Ectodermal cell (in vitro differentiated cells): Measurements from ENCODE around the gene MROH2B.

Experiments used
- H3K27ac ChIP-seq: 2 replicates; pipeline ENCODE4 v1.7.0; 2013; ENCODE audit warnings: mild to moderate bottlenecking, low read depth, low read length; ENCODE audit not compliant: insufficient read depth, poor library complexity, severe bottlenecking
- H3K27me3 ChIP-seq: 2 replicates; pipeline ENCODE4 v1.7.0; 2013; ENCODE audit warnings: mild to moderate bottlenecking, low read length; ENCODE audit not compliant: insufficient read depth, control insufficient read depth, poor library complexity, severe bottlenecking
- H3K36me3 ChIP-seq: one replicate; pipeline ENCODE4 v1.7.0; 2013; ENCODE audit warnings: low read length; ENCODE audit not compliant: control insufficient read depth, insufficient read depth
- H3K4me1 ChIP-seq: one replicate; pipeline ENCODE4 v1.7.0; 2013; ENCODE audit warnings: low read length; ENCODE audit not compliant: control insufficient read depth, insufficient read depth
- H3K4me3 ChIP-seq: 2 replicates; pipeline ENCODE4 v1.7.0; 2013; ENCODE audit warnings: low read depth, low read length, control low read depth; ENCODE audit not compliant: insufficient read depth
- H3K9me3 ChIP-seq: 2 replicates; pipeline ENCODE4 v1.7.0; 2013; ENCODE audit warnings: mild to moderate bottlenecking, low read length, moderate library complexity; ENCODE audit not compliant: control insufficient read depth
- WGBS, 2 experiments: methylation state at CpG; one replicate each; pipeline ENCODE4 v1.1.7; 2013; ENCODE audit warnings: missing lambda C conversion rate in 2 of 2; 5-methylcytosine and 5-hydroxymethylcytosine counted together

The MROH2B gene

GRCh38 chr5:40976041-40976440 lies 95.1 kb downstream of the MROH2B start:
- Histone ChIP-seq H3K9me3 (no peaks in the 10 kb centered on the region), H3K4me3 (no peak overlapping the region), H3K27ac (no peak overlapping the region), H3K36me3 (no peaks in the 10 kb centered on the region), H3K27me3 (no peaks in the 10 kb centered on the region), H3K4me1 (no peaks in the 10 kb centered on the region)
- whole genome bisulfite sequencing, 2 experiments, result 89 to 93% methylated on average over 2 to 3 of the region's 3 CpGs

- Histone ChIP-seq H3K4me1 (no peaks in the 10 kb centered on the region), H3K36me3 (no peaks in the 10 kb centered on the region), H3K27me3 (no peaks in the 10 kb centered on the region), H3K4me3 (no peak overlapping the region), H3K9me3 (no peaks in the 10 kb centered on the region), H3K27ac (no peak overlapping the region)
- 91 to 93% methylated on average over 3 of the region's 3 CpGs for WGBS, 2 experiments
These were observed 97.7 kb downstream of the MROH2B start for GRCh38 chr5:40973364-40974004.

- Histone ChIP-seq H3K4me1 (no peaks in the 10 kb centered on the region), H3K9me3 (no peaks in the 10 kb centered on the region), H3K27ac (no peak overlapping the region), H3K27me3 (no peaks in the 10 kb centered on the region), H3K36me3 (no peaks in the 10 kb centered on the region), H3K4me3 (no peak overlapping the region)
- WGBS, 2 experiments, result 93 to 94% methylated on average over 2 of the region's 2 CpGs
These were observed 98.7 kb downstream of the MROH2B start for GRCh38 chr5:40972434-40972833.

- H3K4me1 ChIP-seq, result no peaks in the 10 kb centered on the region
- no peaks in the 10 kb centered on the region for H3K27me3 ChIP-seq
- no peaks in the 10 kb centered on the region for H3K36me3 ChIP-seq
- no peak overlapping the region for H3K27ac ChIP-seq
- H3K4me3 ChIP-seq, result no peak overlapping the region
- H3K9me3 ChIP-seq, result no peaks in the 10 kb centered on the region
- 93 to 96% methylated on average over 4 of the region's 4 CpGs for WGBS, 2 experiments
These were observed 108.8 kb downstream of the MROH2B start for GRCh38 chr5:40962207-40962955.

GRCh38 chr5:40960037-40960436 lies 111.1 kb downstream of the MROH2B start:
- Histone ChIP-seq H3K4me3 (no peak overlapping the region), H3K27ac (no peak overlapping the region)
- 95 to 97% methylated on average over 1 of the region's 1 CpG for WGBS, 2 experiments

GRCh38 chr5:40958811-40959210 lies 112.3 kb downstream of the MROH2B start:
- H3K9me3 ChIP-seq, result no peaks in the 10 kb centered on the region
- 91 to 94% methylated on average over 2 of the region's 5 CpGs for WGBS, 2 experiments
- H3K4me1 ChIP-seq, result no peaks in the 10 kb centered on the region
- H3K27ac ChIP-seq, result no peak overlapping the region
- no peaks in the 10 kb centered on the region for H3K27me3 ChIP-seq
- no peaks in the 10 kb centered on the region for H3K36me3 ChIP-seq
- no peak overlapping the region for H3K4me3 ChIP-seq

More at GRCh38 chr5:40960037-40960436, 111.1 kb downstream of the MROH2B start:
- Histone ChIP-seq H3K9me3 (no peaks in the 10 kb centered on the region), H3K27me3 (no peaks in the 10 kb centered on the region), H3K4me1 (no peaks in the 10 kb centered on the region), H3K36me3 (no peaks in the 10 kb centered on the region)

- no peak overlapping the region for H3K4me3 ChIP-seq
- 93 to 95% methylated on average over 2 to 3 of the region's 3 CpGs for WGBS, 2 experiments
These were observed 114.1 kb downstream of the MROH2B start for GRCh38 chr5:40957048-40957447.

GRCh38 chr5:40955313-40955712 lies 115.8 kb downstream of the MROH2B start:
- Histone ChIP-seq H3K4me1 (no peaks in the 10 kb centered on the region), H3K36me3 (no peaks in the 10 kb centered on the region), H3K9me3 (no peaks in the 10 kb centered on the region), H3K27ac (no peak overlapping the region), H3K27me3 (no peaks in the 10 kb centered on the region), H3K4me3 (no peak overlapping the region)
- 86 to 88% methylated on average over 4 of the region's 5 CpGs for WGBS, 2 experiments

More at GRCh38 chr5:40957048-40957447, 114.1 kb downstream of the MROH2B start:
- Histone ChIP-seq H3K9me3 (no peaks in the 10 kb centered on the region), H3K27me3 (no peaks in the 10 kb centered on the region), H3K27ac (no peak overlapping the region), H3K36me3 (no peaks in the 10 kb centered on the region), H3K4me1 (no peaks in the 10 kb centered on the region)
